ENCODE data around the gene ADD2. TPM values are rescaled to one million over a fixed set of nuclear protein-coding genes. Genes with fewer than 3 reads are reported as not detected.

Gene ADD2
- total RNA-seq, 1 experiment from 2014 or later = 124 TPM

DNA sequence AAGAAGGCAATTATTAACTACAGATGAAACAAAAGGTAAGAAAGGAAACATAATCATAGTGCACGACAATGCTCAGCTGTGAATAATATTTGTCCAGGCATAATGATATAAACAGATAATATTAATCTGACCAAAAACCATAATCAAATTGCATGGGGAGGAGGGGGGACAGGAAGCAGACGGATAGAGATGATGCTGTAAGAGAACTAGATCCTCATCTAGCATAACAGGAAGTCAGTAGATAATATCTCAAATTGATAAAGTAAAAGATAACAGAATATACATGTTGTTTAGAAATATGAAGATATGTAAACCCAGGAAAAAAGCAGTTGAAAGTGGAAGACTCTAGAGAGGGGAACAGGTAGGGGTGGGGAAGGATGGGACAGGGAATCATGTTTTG lies 129.4 kb downstream of the ADD2 start:
- Histone ChIP-seq H3K23ac (ENCODE audit: insufficient read length, low read depth, low read length) (no peak overlapping the region), H3K27me3 (ENCODE audit: insufficient read depth, low read length) (no peaks in the 10 kb centered on the region), H3K4me2 (ENCODE audit: insufficient read depth, insufficient read length, low read length) (no peak overlapping the region), H2AFZ (ENCODE audit: low read length) (no peak overlapping the region), H3T11ph (ENCODE audit: low read length) (no peak overlapping the region), H4K8ac (replicated peaks; ENCODE audit: insufficient read length, low read depth, low read length) (no peak overlapping the region), H3K14ac (ENCODE audit: insufficient read depth, low read length) (no peak overlapping the region), H3K18ac (ENCODE audit: insufficient read length, low read depth, low read length) (no peak overlapping the region), H3K4me1 (ENCODE audit: insufficient read depth, low read length) (no peaks in the 10 kb centered on the region), H3K79me2 (ENCODE audit: insufficient read depth, low read length) (no peaks in the 10 kb centered on the region), H3K79me1 (ENCODE audit: insufficient read depth, low read depth, low read length, poor library complexity, severe bottlenecking) (no peaks in the 10 kb centered on the region), H2BK120ac (ENCODE audit: low read depth, low read length, poor library complexity, severe bottlenecking) (no peak overlapping the region), H3K9me3 (ENCODE audit: control insufficient read depth, low read depth, low read length) (no peaks in the 10 kb centered on the region), H2BK12ac (ENCODE audit: insufficient read length, low read depth, low read length) (no peak overlapping the region), H3K27ac (ENCODE audit: insufficient read length, low read depth, low read length) (no peak overlapping the region), H3K4ac (ENCODE audit: low read depth, low read length) (no peak overlapping the region), H3K56ac (ENCODE audit: insufficient read length, low read depth, low read length) (no peak overlapping the region), H2BK15ac (ENCODE audit: low read depth, low read length) (no peak overlapping the region), H2BK20ac (ENCODE audit: low read depth, low read length, poor library complexity, severe bottlenecking) (no peak overlapping the region), H3K23me2 (ENCODE audit: insufficient read length, low read depth, low read length, poor library complexity, severe bottlenecking) (no peaks in the 10 kb centered on the region), H4K5ac (ENCODE audit: insufficient read length, low read depth, low read length) (no peak overlapping the region), H2AK5ac (ENCODE audit: insufficient read length, low read length) (no peak overlapping the region), H4K20me1 (ENCODE audit: control insufficient read depth, insufficient read depth, insufficient read length) (no peaks in the 10 kb centered on the region), H3K9ac (ENCODE audit: extremely low read depth, insufficient read length, low read length) (no peak overlapping the region), H4K91ac (ENCODE audit: insufficient read length, low read depth, low read length) (no peak overlapping the region), H2BK5ac (ENCODE audit: insufficient read length, low read length) (no peak overlapping the region)
- Mint-ChIP-seq H3K4me3 (no peak overlapping the region), H3K9me3 (peaks cover 20 to 21% of the 10 kb centered on the region in 2 experiments; a peak in 4 of 5 replicates), H3K27me3 (ENCODE audit: low read depth) (no peaks in the 10 kb centered on the region), H3K36me3 (ENCODE audit: insufficient read depth in 1 of 3, low read depth in 3 of 3) (peaks cover 4 to 20% (median 12%) of the 10 kb centered on the region in 3 experiments; a peak in 6 of 7 replicates), H3K27ac (no peak overlapping the region), H3K4me1 (peaks cover 0 to 7% of the 10 kb centered on the region in 2 experiments; a peak in 2 of 4 replicates)
- DNase-seq = no peak
- no CpG with 5 or more reads among the region's 2 CpGs for WGBS (ENCODE audit: extremely low coverage, insufficient read length, low lambda C conversion rate)
- TF ChIP-seq, protein P1, sequence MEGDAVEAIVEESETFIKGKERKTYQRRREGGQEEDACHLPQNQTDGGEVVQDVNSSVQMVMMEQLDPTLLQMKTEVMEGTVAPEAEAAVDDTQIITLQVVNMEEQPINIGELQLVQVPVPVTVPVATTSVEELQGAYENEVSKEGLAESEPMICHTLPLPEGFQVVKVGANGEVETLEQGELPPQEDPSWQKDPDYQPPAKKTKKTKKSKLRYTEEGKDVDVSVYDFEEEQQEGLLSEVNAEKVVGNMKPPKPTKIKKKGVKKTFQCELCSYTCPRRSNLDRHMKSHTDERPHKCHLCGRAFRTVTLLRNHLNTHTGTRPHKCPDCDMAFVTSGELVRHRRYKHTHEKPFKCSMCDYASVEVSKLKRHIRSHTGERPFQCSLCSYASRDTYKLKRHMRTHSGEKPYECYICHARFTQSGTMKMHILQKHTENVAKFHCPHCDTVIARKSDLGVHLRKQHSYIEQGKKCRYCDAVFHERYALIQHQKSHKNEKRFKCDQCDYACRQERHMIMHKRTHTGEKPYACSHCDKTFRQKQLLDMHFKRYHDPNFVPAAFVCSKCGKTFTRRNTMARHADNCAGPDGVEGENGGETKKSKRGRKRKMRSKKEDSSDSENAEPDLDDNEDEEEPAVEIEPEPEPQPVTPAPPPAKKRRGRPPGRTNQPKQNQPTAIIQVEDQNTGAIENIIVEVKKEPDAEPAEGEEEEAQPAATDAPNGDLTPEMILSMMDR (conservative IDR thresholded peaks at IDR 0.05) = no peak

Data from H9 (cell line).